HepG2 (cell line): ENCODE measurements around the gene RTL5. TPM values are rescaled to one million over a fixed set of nuclear protein-coding genes. Genes with fewer than 3 reads are reported as not detected.

Experiments used
- ATAC-seq: fragments of 200-7000 bp; cut with Tn5 transposase; 3 replicates; pipeline ENCODE4 v1.9.1; 2020; ENCODE audit warnings: mild to moderate bottlenecking, moderate library complexity
- BruUV-seq: library from RNA; stranded (reverse); fragments of 400-500 nt; replicated peaks from 2 replicates; lab custom pipeline; 2021; lab: Mats Ljungman, UMichigan
- CTCF ChIA-PET: fragments of 300-600 bp; formaldehyde crosslinking; extraction: SDS; loops from one replicate; lab custom pipeline; 2021; ENCODE audit warnings: low total read pairs, inconsistent platforms, low intra/inter-chr PET ratio; lab: Yijun Ruan, JAX
- POLR2A ChIA-PET: fragments of 350-600 bp; sonication (Branson Sonifier 250); formaldehyde crosslinking; loops from one replicate; lab custom pipeline; 2020; ENCODE audit warnings: antibody characterized with exemption, inconsistent platforms; lab: Yijun Ruan, JAX
- DNase-seq: peaks from one replicate; pipeline ENCODE4 v3.0.0-alpha.2; 2015; ENCODE audit warnings: low spot score
- FAIRE-seq: peaks from 3 replicates; lab custom pipeline; 2011; peaks lifted over from hg19 to GRCh38; lab: Jason Lieb, UNC
- H2AFZ ChIP-seq: one replicate; pipeline ENCODE4 v1.6.1; 2011; ENCODE audit warnings: low read length, inconsistent platforms
- H3K27ac ChIP-seq: fragments of 300-600 bp; 3 replicates; pipeline ENCODE4 v1.8.0; 2011; ENCODE audit warnings: mixed run types, mild to moderate bottlenecking, mixed read lengths, low read length, inconsistent platforms; ENCODE audit not compliant: insufficient read depth; ENCODE audit errors: extremely low read length
- H3K27me3 ChIP-seq, 2 experiments: fragments of 200-600 bp in 1 of 2; 2 replicates in 1 of 2; 3 replicates in 1 of 2; pipeline versions ENCODE4 v1.6.0 to v1.8.0; 2011; ENCODE audit warnings: low read length in 2 of 2, mild to moderate bottlenecking in 2 of 2, moderate library complexity in 2 of 2, inconsistent platforms in 1 of 2; ENCODE audit not compliant: insufficient read depth in 2 of 2, control insufficient read depth in 1 of 2
- H3K36me3 ChIP-seq, 2 experiments: fragments of 200-600 bp in 1 of 2; replicated peaks in 1 of 2; 2 replicates in 1 of 2; 3 replicates in 1 of 2; pipeline versions ENCODE4 v1.5.1 to v1.8.0; 2011; ENCODE audit warnings: low read length in 2 of 2, inconsistent platforms in 1 of 2; ENCODE audit not compliant: insufficient read depth in 2 of 2, control insufficient read depth in 1 of 2
- H3K4me1 ChIP-seq: 2 replicates; pipeline ENCODE4 v1.5.1; 2012; ENCODE audit warnings: low read length, inconsistent platforms; ENCODE audit not compliant: insufficient read depth
- H3K4me2 ChIP-seq: 2 replicates; pipeline ENCODE4 v1.6.0; 2011; ENCODE audit warnings: low read depth, low read length, inconsistent platforms
- H3K4me3 ChIP-seq, 3 experiments: fragments of 200-600 bp in 1 of 3; sonication (generic), shearing (Covaris generic) in 1 of 3; replicated peaks in 1 of 3; 2 replicates each; pipeline ENCODE4 v1.5.1; 2011 to 2016; ENCODE audit warnings: low read length in 3 of 3, inconsistent platforms in 2 of 3, low read depth in 2 of 3, mild to moderate bottlenecking in 2 of 3, control low read depth in 1 of 3, mixed read lengths in 1 of 3; ENCODE audit not compliant: insufficient read depth in 1 of 3
- H3K79me2 ChIP-seq: one replicate; pipeline ENCODE4 v1.6.1; 2011; ENCODE audit warnings: low read length, inconsistent platforms; ENCODE audit not compliant: insufficient read depth
- H3K9ac ChIP-seq: 2 replicates; pipeline ENCODE4 v1.6.0; 2011; ENCODE audit warnings: mild to moderate bottlenecking, low read depth, low read length, inconsistent platforms; ENCODE audit not compliant: insufficient read depth
- H3K9me3 ChIP-seq: 2 replicates; pipeline ENCODE4 v1.5.1; 2012; ENCODE audit warnings: mild to moderate bottlenecking, low read length
- H4K20me1 ChIP-seq: 2 replicates; pipeline ENCODE4 v1.6.0; 2011; ENCODE audit warnings: inconsistent platforms, mild to moderate bottlenecking, low read length, moderate library complexity; ENCODE audit not compliant: insufficient read depth
- ESRRA ChIP-seq: sonication (generic); formaldehyde crosslinking; IDR thresholded peaks from 2 replicates; pipeline ENCODE4 v1.5.1; 2020; ENCODE audit warnings: mild to moderate bottlenecking, low read depth, missing genetic modification reagents
- KLF13 ChIP-seq: sonication (generic); formaldehyde crosslinking; IDR thresholded peaks from 2 replicates; pipeline ENCODE4 v1.4.0; 2020; ENCODE audit warnings: mild to moderate bottlenecking, missing genetic modification reagents
- ZNF12 ChIP-seq: sonication (generic); formaldehyde crosslinking; IDR thresholded peaks from 2 replicates; pipeline ENCODE4 v1.5.0; 2020; ENCODE audit warnings: missing genetic modification reagents
- WGBS: methylation state at CpG from one replicate; pipeline ENCODE4 v1.1.6; 2017; ENCODE audit warnings: low lambda C conversion rate; 5-methylcytosine and 5-hydroxymethylcytosine counted together
- in situ Hi-C: cut with HindIII; loops from 2 replicates; pipeline ENCODE4 v1.10.0; 2017; ENCODE audit warnings: low pct_unique_long_range_greater_than_20kb; ENCODE audit not compliant: extremely low pct_ligation_motif_present
- intact Hi-C: fragments of 100-400 bp; cut with micrococcal nuclease; formaldehyde crosslinking; loops from one replicate; pipeline ENCODE4 v1.10.0; 2022; ENCODE audit not compliant: unreplicated experiment
- polyA plus RNA-seq, 8 experiments: library from polyadenylated mRNA; depleted of rRNA in 3 of 8; stranded (reverse) in 7 of 8; unstranded in 1 of 8; fragments of >200 nt; fragmentation: Illumina TruSeq in 4 of 8; extraction: Trizol in 4 of 8; gene quantifications; 2 replicates each; pipeline versions ENCODE4 v1.2.1 to v1.2.3, GENCODE V29; 2011 to 2016; ENCODE audit warnings: low read depth in 4 of 8, missing spikeins in 1 of 8, mixed read lengths in 1 of 8; ENCODE audit not compliant: insufficient read depth in 1 of 8
- total RNA-seq, 5 experiments: library from RNA; depleted of rRNA; stranded (reverse); fragments of >200 nt; fragmentation: Illumina TruSeq; extraction: Trizol; gene quantifications; 2 replicates each; pipeline ENCODE4 v1.2.3, GENCODE V29; 2016; ENCODE audit warnings: low read depth in 1 of 5
- TF ChIP-seq, protein P1 (sequence below): fragments of 450-650 bp; IDR thresholded peaks from 2 replicates; pipeline ENCODE4 v1.6.1; 2017
- TF ChIP-seq, protein P2 (sequence below): sonication (generic); formaldehyde crosslinking; IDR thresholded peaks from 2 replicates; pipeline ENCODE4 v1.8.0; 2022; ENCODE audit warnings: mild to moderate bottlenecking, missing genetic modification reagents, moderate library complexity
- TF ChIP-seq, protein P3 (sequence below): sonication (generic); formaldehyde crosslinking; IDR thresholded peaks from 2 replicates; pipeline ENCODE4 v1.8.1; 2023; ENCODE audit warnings: mild to moderate bottlenecking, missing genetic modification reagents
- TF ChIP-seq, protein P4 (sequence below): sonication (generic); formaldehyde crosslinking; IDR thresholded peaks from 2 replicates; pipeline ENCODE4 v1.8.1; 2023; ENCODE audit warnings: mild to moderate bottlenecking, inconsistent platforms, moderate library complexity, missing genetic modification reagents, borderline replicate concordance

Gene RTL5
- total and polyA plus RNA-seq, 2 of the 13 experiments (the other 11 are each of a cell fraction or from before 2014, with no cell fraction given), result not detected

DNA sequence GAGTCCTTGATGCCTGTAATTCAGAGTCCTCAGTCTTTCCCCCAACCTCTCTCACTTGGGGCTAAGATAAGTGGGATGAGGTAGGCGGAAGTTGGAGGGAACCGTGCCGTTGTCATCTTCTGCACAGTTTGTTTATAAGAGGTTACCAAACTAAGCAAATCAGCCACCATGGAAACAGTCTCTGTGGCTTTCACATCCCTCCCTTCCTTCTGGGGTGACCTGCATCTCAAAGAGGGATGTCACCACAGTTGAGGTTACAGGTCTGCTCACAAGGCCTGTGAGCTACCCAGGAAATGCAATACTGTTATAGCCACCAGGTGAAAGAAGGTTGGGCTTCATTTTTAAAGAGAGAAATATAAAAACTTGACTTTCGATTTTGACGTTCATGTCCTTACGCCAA is 26.3 kb downstream of the RTL5 start:
- Histone ChIP-seq H3K4me1 (no peaks in the 10 kb centered on the region), H3K79me2 (no peaks in the 10 kb centered on the region), H3K4me3 (no peak overlapping the region), H2AFZ (no peak overlapping the region), H3K9me3 (no peaks in the 10 kb centered on the region), H3K27me3 (no peaks in the 10 kb centered on the region), H3K36me3 (no peaks in the 10 kb centered on the region), H4K20me1 (no peaks in the 10 kb centered on the region), H3K27ac (no peak overlapping the region), H3K4me2 (no peak overlapping the region), H3K9ac (no peak overlapping the region)
- FAIRE-seq (no peak), ATAC-seq (no peak), DNase-seq (no peak)
- ChIA-PET CTCF (no interaction called here), POLR2A (no interaction called here)
- 19% methylated on average over 6 of the region's 6 CpGs for WGBS
- in situ Hi-C loops, result no loop called here
- no peak for TF ChIP-seq ZNF12
- TF ChIP-seq, protein P1, sequence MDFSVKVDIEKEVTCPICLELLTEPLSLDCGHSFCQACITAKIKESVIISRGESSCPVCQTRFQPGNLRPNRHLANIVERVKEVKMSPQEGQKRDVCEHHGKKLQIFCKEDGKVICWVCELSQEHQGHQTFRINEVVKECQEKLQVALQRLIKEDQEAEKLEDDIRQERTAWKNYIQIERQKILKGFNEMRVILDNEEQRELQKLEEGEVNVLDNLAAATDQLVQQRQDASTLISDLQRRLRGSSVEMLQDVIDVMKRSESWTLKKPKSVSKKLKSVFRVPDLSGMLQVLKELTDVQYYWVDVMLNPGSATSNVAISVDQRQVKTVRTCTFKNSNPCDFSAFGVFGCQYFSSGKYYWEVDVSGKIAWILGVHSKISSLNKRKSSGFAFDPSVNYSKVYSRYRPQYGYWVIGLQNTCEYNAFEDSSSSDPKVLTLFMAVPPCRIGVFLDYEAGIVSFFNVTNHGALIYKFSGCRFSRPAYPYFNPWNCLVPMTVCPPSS, result no peak
- no peak for TF ChIP-seq ESRRA (CRISPR knock-in tag)
- TF ChIP-seq, protein P2, sequence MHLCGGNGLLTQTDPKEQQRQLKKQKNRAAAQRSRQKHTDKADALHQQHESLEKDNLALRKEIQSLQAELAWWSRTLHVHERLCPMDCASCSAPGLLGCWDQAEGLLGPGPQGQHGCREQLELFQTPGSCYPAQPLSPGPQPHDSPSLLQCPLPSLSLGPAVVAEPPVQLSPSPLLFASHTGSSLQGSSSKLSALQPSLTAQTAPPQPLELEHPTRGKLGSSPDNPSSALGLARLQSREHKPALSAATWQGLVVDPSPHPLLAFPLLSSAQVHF (CRISPR knock-in tag), result no peak
- TF ChIP-seq KLF13 (CRISPR knock-in tag), result no peak
- TF ChIP-seq, protein P3, sequence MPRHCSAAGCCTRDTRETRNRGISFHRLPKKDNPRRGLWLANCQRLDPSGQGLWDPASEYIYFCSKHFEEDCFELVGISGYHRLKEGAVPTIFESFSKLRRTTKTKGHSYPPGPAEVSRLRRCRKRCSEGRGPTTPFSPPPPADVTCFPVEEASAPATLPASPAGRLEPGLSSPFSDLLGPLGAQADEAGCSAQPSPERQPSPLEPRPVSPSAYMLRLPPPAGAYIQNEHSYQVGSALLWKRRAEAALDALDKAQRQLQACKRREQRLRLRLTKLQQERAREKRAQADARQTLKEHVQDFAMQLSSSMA, result no peak
- TF ChIP-seq, protein P4, sequence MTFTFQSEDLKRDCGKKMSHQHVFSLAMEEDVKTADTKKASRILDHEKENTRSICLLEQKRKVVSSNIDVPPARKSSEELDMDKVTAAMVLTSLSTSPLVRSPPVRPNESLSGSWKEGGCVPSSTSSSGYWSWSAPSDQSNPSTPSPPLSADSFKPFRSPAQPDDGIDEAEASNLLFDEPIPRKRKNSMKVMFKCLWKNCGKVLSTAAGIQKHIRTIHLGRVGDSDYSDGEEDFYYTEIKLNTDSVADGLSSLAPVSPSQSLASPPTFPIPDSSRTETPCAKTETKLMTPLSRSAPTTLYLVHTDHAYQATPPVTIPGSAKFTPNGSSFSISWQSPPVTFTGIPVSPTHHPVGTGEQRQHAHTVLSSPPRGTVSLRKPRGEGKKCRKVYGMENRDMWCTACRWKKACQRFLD, result no peak
- intact Hi-C loops, result no loop called here
- no TSS peak for BruUV-seq
